NCI-H524 treated with DMSO at 0.1 percent for 48 hours (cell line): Measurements from ENCODE around the gene GALNT18.

Source experiments
- DNase-seq: peaks from one replicate; lab custom pipeline; 2025; lab: John Stamatoyannopoulos, UW

Gene GALNT18

DNA sequence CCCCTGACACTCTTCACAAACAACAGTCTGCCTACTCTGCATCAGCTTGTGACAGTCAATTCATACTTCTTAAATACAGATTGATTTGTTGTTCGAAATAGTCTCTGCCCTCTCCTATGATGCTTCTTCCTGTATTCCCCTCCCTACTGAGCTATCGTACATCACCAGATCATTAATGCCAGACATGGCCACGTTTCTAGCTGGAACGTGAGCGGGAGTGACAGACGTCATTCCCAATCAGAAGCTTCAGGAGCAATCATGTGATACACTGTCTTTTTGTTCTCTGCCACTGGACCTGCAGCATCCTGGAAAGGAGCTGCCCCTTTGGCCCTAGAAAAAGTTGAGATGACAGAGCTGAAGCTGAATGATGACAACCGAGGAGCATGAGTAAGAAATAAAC lies 317.3 kb downstream of the GALNT18 start:
- DNase-seq: no peak

DNA sequence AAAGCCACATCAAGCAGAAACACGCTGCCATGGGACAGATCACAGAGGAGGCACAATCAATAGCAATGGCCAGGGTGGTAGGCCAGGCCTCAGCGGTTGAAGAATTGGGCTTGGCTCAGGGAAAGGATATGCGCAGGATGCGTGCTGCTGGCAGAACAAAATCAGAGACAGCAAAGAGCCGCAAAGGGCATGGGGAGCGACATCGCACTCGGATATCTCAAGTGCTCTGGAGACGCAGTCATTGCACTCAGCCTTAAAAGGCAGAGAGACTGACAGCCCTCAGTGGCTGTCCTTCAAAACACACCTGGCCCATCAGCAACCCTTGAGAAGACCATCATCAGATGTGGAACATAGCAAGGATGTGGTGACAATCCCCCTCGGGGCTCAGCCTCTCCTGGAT lies 319.2 kb downstream of the GALNT18 start:
- DNase-seq: no peak

DNA sequence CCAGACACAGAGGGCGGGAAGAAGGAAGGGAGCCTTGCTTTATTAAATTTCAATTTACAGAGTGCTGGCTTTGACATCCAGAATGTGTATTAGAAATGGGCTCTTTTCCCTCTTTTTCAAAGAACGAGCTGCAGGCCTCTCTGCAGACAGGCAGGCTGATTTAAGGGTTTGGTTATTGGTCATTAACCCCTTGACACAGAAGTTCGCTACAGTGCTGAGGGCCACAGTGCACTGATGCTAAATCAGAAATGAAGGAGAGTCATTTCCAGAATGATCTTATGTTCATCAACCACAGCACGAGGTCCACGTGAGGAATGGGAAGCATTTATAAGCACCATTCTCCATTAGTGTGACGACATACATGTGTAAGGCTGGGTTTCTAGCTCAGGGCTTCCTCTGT lies 320.6 kb downstream of the GALNT18 start:
- no peak for DNase-seq

DNA sequence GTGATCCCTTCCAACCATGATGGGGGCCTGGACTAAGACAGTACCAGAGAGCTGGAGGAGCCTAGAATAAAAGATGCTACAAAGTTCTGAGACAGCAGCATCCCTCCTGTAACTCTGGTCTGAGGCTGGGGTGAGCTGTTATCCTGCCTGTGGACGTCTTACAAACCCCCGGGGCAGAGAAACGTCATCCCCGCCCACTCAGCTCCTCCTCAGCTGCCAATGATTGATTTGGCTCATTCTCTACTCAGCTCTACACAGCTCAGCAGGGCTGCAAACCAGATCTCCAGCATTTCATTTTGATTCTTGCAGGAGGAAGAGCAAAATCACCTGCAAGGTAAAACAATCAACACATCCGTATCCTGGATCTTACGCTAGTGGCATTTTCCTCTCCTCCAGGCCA lies 324.2 kb downstream of the GALNT18 start:
- no peak for DNase-seq

DNA sequence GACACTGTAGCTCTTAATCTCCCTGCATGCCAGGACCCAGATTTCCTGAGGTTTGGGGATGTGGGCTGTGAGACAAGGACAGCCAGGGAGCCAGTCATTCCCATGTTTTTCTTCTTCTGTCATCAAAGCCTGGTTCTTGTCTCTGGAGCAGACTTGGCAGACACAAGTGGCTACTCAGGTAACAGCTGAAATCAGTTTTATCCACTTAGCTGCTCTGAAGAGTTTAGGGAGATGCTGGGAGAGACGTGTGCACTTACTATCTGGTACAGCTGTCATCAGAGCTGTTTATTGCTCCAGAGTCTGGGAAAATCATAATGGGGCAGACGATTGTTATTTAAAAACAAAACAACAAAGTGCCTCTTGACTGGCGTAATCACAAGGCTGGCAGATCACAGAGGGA lies 325.4 kb downstream of the GALNT18 start:
- DNase-seq: peak; percentile 95

DNA sequence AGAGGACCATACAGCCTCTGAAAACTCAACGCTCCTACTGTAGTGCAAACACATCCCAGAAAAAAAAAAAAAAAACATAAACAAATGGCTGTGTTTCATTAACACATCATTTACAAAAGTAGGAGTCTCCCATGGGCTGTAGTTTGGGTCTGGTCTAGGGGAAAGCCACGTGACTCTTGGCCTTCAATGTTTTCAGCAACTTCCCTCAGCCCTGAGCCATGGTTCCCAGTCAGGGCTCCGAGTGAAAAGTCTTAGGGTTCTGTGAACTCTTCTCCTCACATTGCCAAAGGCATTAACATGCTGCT lies 327.3 kb downstream of the GALNT18 start:
- DNase-seq: no peak

DNA sequence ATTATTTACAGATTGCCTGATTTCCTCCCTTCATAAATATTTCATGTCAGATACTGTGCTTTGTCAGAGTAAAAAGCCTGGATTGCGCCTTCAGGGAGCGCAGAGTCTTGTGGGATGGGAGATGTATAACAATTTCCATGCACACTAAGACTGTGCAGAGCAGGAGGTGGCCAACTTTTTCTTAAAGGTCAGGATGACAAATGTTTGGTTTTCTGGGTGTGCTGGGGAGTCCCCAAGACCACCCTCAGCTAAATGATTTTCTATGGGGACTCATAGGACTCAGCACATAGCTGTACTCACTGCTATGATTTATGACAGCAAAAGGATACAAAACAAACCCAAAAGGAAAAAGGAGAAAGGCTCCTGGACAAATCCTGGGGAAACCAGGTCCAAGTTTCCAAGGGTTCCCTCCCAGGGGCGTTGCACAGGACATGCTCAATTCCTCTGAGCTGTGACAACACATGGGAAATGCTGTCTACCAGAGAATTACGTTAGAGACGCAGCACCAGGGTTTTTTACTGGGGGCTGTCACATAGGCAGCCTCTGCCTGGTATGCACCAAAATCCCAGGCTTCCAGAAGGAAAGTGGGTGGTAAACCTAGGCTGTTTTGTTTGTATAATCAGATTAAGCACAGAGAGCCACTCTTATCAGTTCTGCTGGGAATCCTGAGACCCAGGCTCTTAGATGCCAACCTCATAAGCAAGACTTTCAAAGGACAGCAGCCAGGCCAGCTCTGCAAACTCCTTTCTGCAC lies 327.8 kb downstream of the GALNT18 start:
- DNase-seq: no peak

DNA sequence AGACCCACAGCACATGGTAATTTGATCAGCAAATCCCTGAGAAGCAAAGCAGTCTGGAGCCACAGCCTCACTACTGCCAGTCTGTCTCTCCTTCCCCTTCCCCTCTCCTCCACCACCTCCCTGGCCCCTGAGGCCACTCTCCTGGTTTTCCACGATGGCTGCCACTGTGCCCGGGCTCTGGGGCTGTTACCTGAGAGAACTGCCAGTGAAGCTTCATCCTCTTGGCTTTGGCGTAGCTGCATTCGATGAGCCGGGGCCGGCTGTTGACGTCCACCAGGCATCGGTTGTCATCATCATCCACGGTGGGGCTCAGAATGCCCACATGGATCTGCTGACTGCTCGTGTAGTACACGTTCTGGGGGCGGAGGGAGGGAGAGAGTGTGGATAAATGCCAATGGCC lies 329.0 kb downstream of the GALNT18 start:
- no peak for DNase-seq

DNA sequence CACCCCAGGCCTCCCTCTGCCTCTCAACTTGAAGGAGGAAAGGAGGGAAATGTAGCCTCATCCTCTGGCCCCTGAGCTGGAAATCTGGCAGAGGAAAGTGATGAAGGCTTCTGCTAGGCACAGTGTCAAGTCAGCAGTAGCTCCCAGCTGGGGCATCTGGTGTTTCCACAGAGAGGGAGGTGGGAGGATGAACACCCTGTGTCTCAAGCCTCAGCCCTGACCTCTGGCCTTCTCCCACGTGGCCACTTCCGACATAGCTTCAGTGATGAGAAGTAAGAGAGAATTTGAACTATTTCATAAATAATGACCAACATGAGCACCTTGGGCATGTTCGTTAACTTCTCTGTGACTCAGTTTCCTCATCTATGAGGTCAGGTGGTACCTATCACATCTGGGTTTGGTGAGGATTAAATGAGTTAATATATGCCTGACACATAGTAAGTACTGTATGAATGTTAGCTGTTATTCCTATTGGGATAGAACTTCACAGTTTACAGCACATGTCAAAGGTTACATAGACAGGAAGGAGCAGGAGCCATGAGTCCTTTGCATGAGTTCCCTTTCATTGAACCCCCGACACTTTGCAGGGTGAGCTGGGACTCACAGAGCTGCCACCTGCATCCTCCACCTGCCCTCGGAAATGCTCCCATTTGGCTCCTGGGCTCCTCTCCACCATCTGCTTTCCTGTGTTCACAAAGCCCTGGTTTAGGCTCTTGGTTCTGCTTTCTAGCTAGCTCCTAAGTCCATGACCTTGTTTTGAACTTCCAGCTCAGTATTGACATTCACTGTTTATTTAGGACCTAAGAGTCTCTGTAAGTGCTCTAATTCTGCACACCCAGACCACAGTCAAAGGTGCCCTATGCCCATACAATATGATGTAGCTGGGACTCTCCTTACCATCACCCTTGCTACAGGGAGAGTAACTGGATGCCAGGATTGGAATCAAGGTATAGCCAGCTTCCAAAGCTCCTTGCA lies 330.5 kb downstream of the GALNT18 start:
- no peak for DNase-seq

DNA sequence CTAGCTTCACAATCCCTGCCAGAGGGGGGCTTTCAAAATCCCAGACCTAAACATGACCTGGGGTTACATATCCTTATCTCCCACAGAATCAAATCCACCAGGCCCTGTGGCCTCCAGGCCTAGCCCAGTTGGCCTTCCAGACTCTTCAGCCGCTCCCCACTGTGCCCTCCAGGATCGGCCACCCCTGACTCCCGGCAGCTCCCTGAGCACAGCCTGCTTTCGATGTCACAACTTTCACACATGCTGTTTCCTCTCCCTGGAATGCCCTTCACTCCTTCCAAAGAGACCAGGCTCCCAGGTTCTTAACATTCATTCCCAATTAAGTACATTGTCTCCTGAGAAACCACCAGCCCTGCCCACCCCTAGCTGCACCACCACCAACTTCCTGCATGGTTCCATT lies 331.5 kb downstream of the GALNT18 start:
- DNase-seq: no peak

DNA sequence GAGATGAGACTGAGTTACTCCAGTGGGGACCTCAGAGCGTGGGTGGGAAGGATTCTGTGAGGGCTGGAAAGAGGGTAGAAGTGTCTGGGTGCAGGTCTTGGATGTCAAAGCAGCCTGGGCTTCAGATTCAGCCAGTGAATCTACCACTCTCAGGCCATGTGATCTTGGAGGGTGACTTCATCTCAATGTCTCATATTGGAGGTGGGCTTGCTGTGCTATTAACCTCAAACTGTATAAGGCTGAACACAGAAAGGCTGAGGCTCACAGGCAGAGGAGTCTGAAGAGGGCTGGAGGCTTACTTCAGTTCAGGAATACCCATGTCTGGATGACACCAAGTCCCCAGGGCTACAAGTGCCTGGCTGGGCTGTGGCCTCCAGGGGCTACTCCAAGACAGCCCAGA lies 332.1 kb downstream of the GALNT18 start:
- no peak for DNase-seq

DNA sequence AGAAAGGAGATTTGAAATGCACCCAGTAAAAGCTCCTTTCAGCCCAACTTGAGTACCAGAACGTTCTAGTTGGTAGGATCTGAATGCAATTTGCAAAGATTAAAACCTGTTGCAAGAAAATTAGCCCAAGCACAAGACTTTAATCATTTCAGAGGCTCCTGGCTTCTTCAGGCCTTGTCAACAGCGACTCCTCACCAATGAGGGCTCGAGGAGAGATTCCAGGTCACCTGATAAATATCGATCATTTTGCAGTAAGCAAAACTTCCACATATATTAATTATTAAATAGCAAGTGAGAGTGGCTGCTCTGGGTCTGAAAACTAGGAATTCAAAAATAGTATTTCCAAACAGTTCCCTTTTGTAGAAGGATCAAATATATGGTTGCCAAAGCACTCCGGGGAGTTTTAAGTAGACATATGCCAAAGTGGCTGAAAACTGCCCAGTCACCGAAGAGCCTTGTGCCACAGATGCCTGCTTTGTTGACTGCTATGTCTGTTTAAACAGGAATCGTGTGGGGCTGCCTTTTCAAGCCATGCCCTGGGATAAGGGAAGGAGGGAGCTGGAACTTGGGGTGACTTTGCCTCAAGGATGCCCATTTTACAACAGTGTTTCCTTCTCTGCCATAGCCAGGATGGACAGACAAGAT lies 332.7 kb downstream of the GALNT18 start:
- no peak for DNase-seq

DNA sequence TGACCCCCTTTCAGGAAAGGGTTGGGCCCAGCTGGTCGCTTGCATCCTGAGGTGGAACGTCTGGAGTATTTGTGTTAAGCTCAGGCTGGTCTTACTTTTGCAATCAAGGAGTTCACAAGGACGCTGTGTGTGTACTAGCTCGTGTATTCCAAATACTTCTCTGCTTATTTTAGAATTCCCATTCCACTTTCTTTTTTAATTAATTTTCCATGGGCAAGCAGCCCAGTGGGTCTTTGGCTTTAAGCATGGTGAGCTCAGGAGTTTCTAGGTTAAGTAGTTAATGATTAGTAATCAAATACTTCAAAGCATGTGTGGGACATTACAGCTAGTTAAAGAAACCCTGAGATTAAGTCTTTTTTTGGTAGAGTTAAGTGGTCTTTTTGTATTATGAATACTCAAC lies 337.3 kb downstream of the GALNT18 start:
- no peak for DNase-seq

DNA sequence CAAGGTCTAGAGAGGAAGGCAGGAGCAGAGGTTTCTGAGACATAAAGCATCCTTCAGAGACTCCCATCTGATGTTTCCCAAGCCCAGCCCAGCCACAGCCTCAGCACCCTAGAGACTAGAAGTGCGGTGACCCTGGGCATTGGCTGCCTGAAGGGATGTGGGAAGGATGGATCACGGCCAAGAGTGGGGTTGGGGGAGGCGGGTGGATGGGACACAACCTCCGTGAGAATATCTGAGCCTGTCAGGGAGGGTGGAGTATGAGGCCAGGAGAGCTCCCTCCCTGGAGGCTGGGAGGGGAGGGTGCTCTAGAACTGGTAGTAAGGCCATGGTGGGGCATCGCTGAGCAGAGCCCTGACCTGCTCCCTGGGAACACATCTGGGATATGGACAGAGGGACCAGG lies 340.2 kb downstream of the GALNT18 start:
- no peak for DNase-seq

DNA sequence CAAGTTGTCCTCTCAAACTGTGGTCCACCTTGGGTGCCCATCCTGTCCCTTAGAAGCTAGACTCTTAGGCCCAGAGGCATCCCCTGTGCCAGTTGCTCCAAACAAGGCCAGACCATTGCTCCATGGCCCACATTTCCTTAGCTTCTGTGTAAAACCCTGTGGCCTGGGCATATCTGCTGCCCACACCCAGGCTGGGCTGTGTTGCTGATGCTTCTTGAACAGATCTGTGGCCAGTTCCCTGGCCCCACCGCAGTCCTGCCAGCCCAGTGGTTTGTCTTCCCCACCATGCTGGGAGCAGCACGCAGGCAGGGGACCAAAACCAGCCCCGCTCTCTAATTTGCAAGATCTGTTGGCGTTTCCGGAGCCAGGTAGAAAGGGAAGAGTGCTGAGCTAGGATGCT lies 341.0 kb downstream of the GALNT18 start:
- no peak for DNase-seq

DNA sequence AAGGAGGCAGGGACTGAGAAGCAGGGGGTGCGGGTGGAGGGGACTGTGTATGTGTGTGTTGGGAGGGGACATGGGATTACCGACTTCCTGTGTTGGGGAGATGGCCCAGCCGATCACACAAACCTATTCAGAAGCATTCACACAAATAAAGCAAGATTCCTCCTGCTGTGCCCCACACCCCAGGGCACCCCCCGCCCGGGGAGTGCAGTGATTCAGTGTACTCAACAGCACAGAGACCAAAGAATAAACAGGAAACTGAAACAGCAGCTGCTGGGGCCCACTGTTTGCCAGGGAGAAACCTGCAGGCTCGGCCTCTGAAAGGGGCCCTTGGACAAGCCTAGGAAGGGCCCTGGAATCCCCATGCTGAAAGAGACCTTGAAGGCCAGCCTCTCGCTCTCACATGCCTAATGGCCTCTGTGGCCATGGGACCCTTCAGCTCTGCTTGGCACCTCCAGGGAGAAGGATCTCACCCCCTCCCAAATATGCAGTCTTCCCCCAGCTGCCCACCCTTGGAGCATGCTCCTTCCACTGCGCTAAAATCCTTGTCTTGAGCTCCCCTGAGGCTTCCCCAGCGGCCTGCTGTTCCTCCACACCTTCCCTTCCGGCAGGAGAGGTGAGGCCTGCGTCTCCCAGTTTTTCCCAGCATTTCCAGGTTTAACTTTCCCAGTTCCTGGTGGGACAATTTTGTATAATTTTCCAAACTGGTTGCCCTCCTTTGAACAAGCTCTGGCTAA lies 341.7 kb downstream of the GALNT18 start:
- no peak for DNase-seq

DNA sequence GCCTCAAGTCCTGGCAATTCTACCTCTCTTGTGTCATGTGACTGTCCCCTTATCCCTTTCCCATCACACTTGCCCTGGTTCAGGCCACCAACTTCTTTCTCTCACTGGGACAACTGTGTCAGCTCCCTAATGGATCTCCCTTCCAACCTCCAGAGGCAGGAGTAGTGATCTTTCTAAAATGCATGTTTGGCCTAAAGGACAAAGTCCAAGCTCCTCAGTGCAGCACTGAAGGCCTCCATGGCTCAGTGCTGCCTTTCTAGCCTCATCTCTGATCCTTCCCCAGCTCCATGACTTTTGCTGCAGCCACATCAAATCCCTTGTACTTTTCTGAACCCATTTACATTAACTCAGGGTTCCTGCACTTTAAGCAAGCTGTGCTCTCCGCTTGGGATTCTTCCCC lies 349.6 kb downstream of the GALNT18 start:
- no peak for DNase-seq

DNA sequence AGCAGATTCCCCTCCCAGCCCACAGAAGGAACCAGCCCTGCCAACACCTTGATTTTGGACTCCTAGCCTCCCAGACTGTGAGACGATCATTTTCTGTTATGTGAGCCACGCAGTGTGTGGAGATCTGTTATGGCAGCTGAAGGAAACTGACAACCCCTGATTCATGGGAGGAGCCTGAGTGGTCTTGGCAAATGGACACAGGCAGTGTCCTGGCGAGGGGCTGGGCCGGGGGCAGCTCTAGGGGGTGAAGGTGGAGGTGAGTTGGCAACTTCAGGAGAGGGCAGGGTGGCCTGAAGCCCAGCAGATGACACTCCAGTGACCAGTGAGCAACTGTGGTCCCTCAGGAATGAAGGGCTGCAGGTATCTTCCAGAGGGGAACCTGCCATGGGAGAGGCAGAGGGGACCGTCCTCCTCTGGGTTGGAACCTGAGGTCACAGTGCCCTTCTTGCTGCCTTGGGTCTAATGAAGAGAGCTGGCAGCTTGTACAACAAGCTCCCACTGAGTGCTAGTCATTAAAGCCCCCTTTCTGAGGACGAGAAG lies 351.5 kb downstream of the GALNT18 start:
- DNase-seq: no peak

DNA sequence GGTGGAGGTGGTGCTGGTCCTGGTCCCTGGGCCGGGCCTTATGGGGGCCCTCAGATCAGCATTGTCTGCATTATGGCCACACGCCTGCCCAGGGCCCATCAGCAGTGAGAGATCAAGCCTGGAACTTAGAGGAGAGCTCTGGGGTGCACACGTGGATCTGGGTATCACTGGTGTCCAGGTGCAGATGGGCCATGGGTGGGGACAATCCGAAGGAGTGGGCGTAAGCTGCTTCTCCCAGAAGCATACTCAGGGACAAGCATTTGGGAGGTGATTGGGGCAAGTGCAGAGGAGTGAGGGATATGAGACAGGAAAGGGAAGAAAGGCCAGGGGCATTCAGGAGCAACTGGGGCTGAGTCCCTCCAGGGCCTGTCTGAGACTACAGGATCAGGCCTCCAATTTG lies 353.1 kb downstream of the GALNT18 start:
- DNase-seq: no peak

DNA sequence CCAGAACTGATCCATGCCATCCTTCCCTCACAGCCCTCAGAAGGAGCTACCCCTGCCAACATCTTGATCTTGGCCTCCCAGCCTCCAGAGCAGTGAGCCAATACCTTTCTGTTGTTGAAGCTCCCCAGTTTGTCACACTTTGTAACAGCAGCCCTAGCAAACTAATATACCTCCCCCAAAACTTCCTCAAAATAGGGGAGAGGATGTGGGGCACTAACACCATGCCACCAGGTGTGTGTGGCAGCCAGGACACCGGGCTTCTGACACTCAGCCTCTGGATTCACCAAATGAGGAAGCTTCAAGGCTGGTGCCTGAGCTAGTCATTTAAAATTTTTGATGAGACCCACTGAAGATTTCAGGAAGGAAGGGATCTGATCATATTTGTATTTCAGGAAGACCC lies 353.7 kb downstream of the GALNT18 start:
- DNase-seq: no peak

DNA sequence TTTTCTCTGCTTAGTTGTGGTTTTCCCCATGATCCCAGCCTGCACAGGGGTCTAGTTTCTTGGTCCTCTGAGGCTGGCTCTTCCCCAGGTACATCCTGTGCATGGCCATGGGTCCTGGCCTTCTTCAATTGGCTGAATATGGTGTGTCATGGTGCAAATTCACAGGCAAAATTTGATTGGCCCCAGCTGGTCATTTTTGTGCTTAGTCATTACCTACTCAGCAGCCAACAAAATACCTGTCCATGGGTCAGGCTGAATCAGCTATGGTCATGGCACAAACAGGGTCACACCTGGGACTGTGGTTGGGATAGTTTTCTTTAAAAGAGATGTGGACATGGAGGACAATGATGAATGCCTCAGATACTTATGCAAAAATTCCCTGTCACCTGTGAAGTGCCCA lies 354.5 kb downstream of the GALNT18 start:
- no peak for DNase-seq

DNA sequence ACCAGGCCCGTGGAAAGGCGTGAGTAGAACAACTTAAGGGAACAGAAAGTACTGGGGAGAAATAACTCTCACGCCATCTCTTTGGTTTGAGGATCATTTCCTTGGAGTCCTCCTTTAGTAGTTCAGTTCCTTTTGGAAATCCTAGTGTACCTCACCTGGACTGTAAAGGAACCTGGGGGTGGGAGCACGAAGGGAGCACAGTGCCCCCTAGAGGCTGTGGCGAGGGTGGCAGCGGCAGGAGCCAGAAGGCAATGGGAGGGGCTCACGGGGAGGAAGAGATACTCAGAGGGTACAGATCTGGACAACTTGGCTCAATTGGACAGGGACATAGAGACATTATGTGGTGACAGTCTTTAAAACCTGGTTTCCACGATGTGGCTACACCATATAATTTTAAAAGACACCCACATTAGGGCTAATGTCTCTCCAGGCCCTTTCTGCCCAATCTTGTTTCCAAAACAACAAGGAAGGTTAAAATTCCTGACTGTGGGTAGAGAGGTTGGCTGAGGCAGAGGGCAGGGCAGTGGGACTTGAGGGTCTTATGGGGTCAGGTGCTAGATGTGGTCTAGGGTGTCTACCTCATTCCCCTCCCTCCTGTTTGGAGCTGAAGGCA lies 355.7 kb downstream of the GALNT18 start:
- DNase-seq: no peak
